HG03439 (cell line): Measurements from ENCODE around the gene SPNS2.
"Not testable (repeated sequence)": the region's sequence is repeated elsewhere in the genome, so short reads cannot be mapped to it uniquely, and the experiment has no call there.

Experiments used
- ATAC-seq: cut with Tn5 transposase; IDR thresholded peaks from one replicate; pipeline ENCODE4 v1.9.1; 2021; ENCODE audit warnings: mild to moderate bottlenecking, moderate library complexity; ENCODE audit not compliant: unreplicated experiment

The SPNS2 gene

GRCh38 chr17:4562015-4562969 is 63.6 kb downstream of the SPNS2 start:
- no peak for ATAC-seq

- ATAC-seq, result no peak
Observed at GRCh38 chr17:4565209-4566141, 66.8 kb downstream of the SPNS2 start.

- ATAC-seq, result no peak
Observed at GRCh38 chr17:4566785-4567184, 68.1 kb downstream of the SPNS2 start.

GRCh38 chr17:4569591-4569990 is 70.9 kb downstream of the SPNS2 start:
- ATAC-seq, result no peak

GRCh38 chr17:4572131-4572530 is 73.5 kb downstream of the SPNS2 start:
- no peak for ATAC-seq

GRCh38 chr17:4573115-4573514 is 74.4 kb downstream of the SPNS2 start:
- ATAC-seq, result no peak

GRCh38 chr17:4573669-4574068 is 75.0 kb downstream of the SPNS2 start:
- no peak for ATAC-seq

- no peak for ATAC-seq
Observed at GRCh38 chr17:4574448-4575045, 75.9 kb downstream of the SPNS2 start.

GRCh38 chr17:4576161-4576558 is 77.5 kb downstream of the SPNS2 start:
- no peak for ATAC-seq

GRCh38 chr17:4576729-4577322 is 78.1 kb downstream of the SPNS2 start:
- no peak for ATAC-seq

- no peak for ATAC-seq
Observed at GRCh38 chr17:4577386-4577993, 78.8 kb downstream of the SPNS2 start.

- ATAC-seq, result not testable (repeated sequence)
Observed at GRCh38 chr17:4578349-4578748, 79.7 kb downstream of the SPNS2 start.

GRCh38 chr17:4579678-4580077 is 81.0 kb downstream of the SPNS2 start:
- no peak for ATAC-seq

GRCh38 chr17:4580291-4580690 is 81.6 kb downstream of the SPNS2 start:
- ATAC-seq, result no peak

GRCh38 chr17:4582101-4582501 is 83.4 kb downstream of the SPNS2 start:
- ATAC-seq, result no peak

- no peak for ATAC-seq
Observed at GRCh38 chr17:4582691-4583090, 84.0 kb downstream of the SPNS2 start.

- no peak for ATAC-seq
Observed at GRCh38 chr17:4583206-4583605, 84.5 kb downstream of the SPNS2 start.

- ATAC-seq, result no peak
Observed at GRCh38 chr17:4583782-4584100, 85.1 kb downstream of the SPNS2 start.

- no peak for ATAC-seq
Observed at GRCh38 chr17:4584101-4584916, 85.6 kb downstream of the SPNS2 start, which contains the start of gene SMTNL2. TSS of gene SMTNL2 (plus strand) at chr17:4584529. CDS start at chr17:4584606, 77 bp downstream.
